PFSK-1 (cell line): ENCODE results near the gene NCOA7.
A peak's percentile ranks its signal among the peaks of the same experiment; 100 is the strongest.

ENCODE experiments used
- FOXP2 ChIP-seq: optimal IDR thresholded peaks from 2 replicates; pipeline ENCODE3; 2011; ENCODE audit warnings: borderline replicate concordance, control low read depth, inconsistent platforms; ENCODE audit not compliant: insufficient read depth; ENCODE audit errors: extremely low read length, extremely low read depth
- POLR2AphosphoS5 ChIP-seq: IDR thresholded peaks from 2 replicates; pipeline ENCODE4 v1.6.1; 2012; ENCODE audit warnings: low read depth, mild to moderate bottlenecking, control low read depth, low read length, moderate library complexity
- SIN3A ChIP-seq: IDR thresholded peaks from 2 replicates; pipeline ENCODE4 v1.6.1; 2012; ENCODE audit warnings: mild to moderate bottlenecking, low read length, moderate library complexity, borderline replicate concordance; ENCODE audit not compliant: insufficient read depth
- TAF1 ChIP-seq: IDR thresholded peaks from 2 replicates; pipeline ENCODE4 v1.6.1; 2012; ENCODE audit warnings: low read length, control low read depth, borderline replicate concordance; ENCODE audit not compliant: insufficient read depth
- TF ChIP-seq, protein P1 (sequence below), 2 experiments: IDR thresholded peaks; 2 replicates each; pipeline versions ENCODE4 v1.6.1 to v1.8.0; 2011 to 2012; ENCODE audit warnings: low read depth in 2 of 2, low read length in 2 of 2, control low read depth in 1 of 2, inconsistent platforms in 1 of 2, mild to moderate bottlenecking in 1 of 2, moderate library complexity in 1 of 2; ENCODE audit not compliant: insufficient read depth in 1 of 2

NCOA7 gene

DNA sequence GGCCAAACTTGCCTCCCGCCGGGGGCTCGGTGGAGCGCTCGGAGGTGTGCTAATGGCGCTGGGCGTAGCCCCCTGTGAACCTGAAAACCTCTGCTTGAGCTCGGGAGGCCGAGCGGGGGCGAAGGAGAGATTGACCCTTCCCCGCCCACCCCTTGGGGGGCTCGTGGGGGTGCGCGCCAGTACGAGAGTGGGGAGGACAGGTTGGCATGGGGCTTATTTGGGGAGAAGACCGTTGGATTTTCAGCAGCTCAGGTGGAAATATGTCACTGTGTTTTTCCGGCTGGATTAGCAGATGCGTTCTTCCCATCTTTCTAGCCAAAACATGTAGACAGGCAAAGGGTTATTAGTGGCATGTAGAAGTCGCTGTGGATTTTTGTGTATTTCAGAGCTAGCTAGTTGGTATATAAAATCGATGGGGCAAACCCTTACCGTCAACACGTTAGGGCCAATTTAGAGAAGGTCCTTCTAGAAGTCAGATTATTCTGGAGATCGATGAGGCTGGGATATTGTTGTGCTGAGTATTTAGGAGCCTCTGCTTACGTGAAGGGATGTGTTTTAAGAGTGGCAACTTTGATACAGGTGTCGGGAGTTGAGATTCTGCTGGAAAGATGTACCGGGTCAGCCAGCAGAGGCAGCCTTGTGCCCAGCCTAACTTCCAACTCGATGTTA is 525 bp downstream of the NCOA7 start:
- TF ChIP-seq, protein P1, sequence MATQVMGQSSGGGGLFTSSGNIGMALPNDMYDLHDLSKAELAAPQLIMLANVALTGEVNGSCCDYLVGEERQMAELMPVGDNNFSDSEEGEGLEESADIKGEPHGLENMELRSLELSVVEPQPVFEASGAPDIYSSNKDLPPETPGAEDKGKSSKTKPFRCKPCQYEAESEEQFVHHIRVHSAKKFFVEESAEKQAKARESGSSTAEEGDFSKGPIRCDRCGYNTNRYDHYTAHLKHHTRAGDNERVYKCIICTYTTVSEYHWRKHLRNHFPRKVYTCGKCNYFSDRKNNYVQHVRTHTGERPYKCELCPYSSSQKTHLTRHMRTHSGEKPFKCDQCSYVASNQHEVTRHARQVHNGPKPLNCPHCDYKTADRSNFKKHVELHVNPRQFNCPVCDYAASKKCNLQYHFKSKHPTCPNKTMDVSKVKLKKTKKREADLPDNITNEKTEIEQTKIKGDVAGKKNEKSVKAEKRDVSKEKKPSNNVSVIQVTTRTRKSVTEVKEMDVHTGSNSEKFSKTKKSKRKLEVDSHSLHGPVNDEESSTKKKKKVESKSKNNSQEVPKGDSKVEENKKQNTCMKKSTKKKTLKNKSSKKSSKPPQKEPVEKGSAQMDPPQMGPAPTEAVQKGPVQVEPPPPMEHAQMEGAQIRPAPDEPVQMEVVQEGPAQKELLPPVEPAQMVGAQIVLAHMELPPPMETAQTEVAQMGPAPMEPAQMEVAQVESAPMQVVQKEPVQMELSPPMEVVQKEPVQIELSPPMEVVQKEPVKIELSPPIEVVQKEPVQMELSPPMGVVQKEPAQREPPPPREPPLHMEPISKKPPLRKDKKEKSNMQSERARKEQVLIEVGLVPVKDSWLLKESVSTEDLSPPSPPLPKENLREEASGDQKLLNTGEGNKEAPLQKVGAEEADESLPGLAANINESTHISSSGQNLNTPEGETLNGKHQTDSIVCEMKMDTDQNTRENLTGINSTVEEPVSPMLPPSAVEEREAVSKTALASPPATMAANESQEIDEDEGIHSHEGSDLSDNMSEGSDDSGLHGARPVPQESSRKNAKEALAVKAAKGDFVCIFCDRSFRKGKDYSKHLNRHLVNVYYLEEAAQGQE (IDR thresholded peaks at IDR 0.05; ENCODE audit: insufficient read depth in 1 of 2, low read depth in 2 of 2, low read length in 2 of 2) = no peak
- TF ChIP-seq TAF1 (no peak), SIN3A (peak; percentile 23; the same call in 1 of the 2 replicates), FOXP2 (no peak)

DNA sequence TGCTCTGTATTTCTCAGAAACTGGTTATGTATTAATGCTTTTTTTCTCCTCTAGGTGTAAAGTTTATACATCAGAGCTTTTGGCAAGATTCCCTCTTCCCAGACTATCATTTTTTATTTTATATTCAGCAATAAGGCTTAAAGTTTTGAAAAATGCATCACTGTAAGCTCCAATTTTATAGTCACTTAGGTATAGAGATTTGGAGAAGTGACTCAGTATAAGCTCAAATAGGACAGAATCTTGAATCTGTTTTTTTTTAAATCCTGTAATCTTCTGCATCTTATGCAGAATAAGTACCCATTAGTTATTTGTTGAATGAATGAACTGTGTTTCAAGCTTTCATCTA is 1.0 kb downstream of the NCOA7 start:
- TF ChIP-seq POLR2AphosphoS5 = no peak
- no peak for TF ChIP-seq SIN3A
- TF ChIP-seq, protein P1 (IDR thresholded peaks at IDR 0.05; ENCODE audit: insufficient read depth in 1 of 2, low read depth in 2 of 2, low read length in 2 of 2) = no peak
- TF ChIP-seq FOXP2 = no peak
- no peak for TF ChIP-seq TAF1

DNA sequence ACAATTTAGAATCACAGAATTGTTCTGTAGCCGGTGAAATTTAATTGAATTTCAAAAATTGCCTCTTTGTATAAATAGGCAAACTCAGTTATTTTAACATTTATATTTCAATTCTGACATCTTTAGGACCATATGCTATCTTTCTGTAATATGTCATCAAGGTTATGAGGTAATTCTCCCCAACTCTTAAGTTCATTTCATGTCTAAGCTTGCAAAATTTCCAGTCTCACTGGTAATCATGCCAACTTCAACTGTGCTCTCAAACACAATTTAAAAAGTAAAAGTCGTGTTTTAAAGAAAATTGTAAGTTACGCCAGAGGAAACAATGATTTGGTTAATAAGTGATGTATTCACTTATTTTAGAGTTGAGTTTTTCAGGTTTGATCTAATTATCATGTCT is 1.4 kb downstream of the NCOA7 start:
- TF ChIP-seq SIN3A = no peak
- TF ChIP-seq, protein P1 (IDR thresholded peaks at IDR 0.05; ENCODE audit: insufficient read depth in 1 of 2, low read depth in 2 of 2, low read length in 2 of 2) = no peak

DNA sequence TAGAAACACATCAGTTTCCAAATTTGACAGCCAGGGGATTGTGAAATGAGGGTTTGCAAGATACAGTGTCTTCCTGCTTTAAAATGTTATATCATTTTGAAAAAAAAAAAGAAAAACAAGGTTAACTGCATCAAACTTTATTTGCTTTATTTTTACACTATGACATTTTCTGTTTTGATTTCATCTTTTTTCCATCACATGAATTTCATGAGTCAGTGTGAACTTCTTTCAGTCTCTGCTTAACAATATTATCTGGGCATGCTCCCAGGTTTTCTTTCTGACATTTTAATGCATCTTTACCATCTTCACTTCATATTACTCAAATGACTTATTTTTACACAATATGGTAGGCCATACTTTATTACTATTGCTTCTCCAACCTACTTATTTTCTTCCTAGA is 1.9 kb downstream of the NCOA7 start:
- TF ChIP-seq FOXP2 = no peak
- TF ChIP-seq POLR2AphosphoS5 = no peak
- TF ChIP-seq SIN3A = no peak

DNA sequence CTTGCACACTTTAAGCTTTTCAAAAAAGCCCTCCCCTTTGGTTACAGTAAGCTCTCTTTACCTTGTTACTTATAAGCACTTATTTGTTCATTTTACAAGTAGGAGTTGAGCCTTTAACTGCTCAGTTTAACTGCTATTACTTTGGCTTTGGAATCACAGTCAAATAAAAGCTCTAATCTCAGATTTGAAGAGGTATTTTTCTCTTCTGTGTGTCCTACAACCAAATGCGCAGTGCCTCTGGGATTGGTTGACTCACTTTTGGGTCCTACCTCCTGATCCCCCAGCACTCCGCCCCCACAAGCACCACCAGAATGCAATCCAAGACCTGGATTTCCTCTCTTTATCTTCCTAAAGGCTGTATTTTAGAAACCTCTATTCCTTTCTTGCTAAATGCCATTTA is 2.5 kb downstream of the NCOA7 start:
- TF ChIP-seq TAF1 = no peak
- TF ChIP-seq POLR2AphosphoS5 = no peak
- no peak for TF ChIP-seq SIN3A
- no peak for TF ChIP-seq FOXP2
- TF ChIP-seq, protein P1 (IDR thresholded peaks at IDR 0.05; ENCODE audit: insufficient read depth in 1 of 2, low read depth in 2 of 2, low read length in 2 of 2) = no peak

DNA sequence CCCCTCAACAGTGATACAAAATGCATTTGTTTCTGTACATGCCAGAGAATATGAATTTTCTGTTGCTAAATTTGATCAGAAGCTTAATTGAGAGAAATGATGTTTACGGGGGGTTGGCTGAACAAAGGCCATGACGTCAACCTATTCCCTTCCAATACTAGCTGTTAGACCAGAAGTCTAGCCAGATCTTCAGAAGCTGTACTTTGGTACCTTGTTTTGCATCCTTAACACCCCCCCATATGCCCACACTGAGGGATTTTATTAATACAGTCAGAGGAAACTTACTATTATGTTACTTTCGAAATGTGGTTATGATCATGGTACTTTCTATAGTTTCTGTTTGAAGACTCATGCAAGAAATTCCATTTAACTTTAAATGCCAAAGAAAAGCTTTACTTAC is 3.1 kb downstream of the NCOA7 start:
- TF ChIP-seq, protein P1 (IDR thresholded peaks at IDR 0.05; ENCODE audit: insufficient read depth in 1 of 2, low read depth in 2 of 2, low read length in 2 of 2) = no peak
- TF ChIP-seq SIN3A (no peak), FOXP2 (no peak), POLR2AphosphoS5 (no peak), TAF1 (no peak)
